Sigmoid colon (tissue), 7 donors: ENCODE data around the gene BTF3. TPM values are rescaled to one million over a fixed set of nuclear protein-coding genes. Genes with fewer than 3 reads are reported as not detected.

Source experiments
- DNase-seq: peaks from one replicate; pipeline ENCODE4 v3.0.0-alpha.2; 2019
- H3K27ac ChIP-seq, 4 donors: fragments of 200-600 bp; sonication (generic); one replicate each; pipeline ENCODE4 v1.5.1; 2016 to 2019; ENCODE audit warnings: mild to moderate bottlenecking in 1 of 4
- H3K27me3 ChIP-seq, 3 donors: fragments of 200-600 bp; sonication (generic); one replicate each; pipeline ENCODE4 v1.5.1; 2019; ENCODE audit warnings: mild to moderate bottlenecking in 1 of 3
- H3K36me3 ChIP-seq, 4 donors: fragments of 200-600 bp; sonication (generic); one replicate each; pipeline ENCODE4 v1.5.1; 2016 to 2019
- H3K4me1 ChIP-seq, 4 donors: fragments of 200-600 bp; sonication (generic); one replicate each; pipeline ENCODE4 v1.5.1; 2017 to 2019
- H3K4me3 ChIP-seq, 4 donors: fragments of 200-600 bp; sonication (generic); one replicate each; pipeline ENCODE4 v1.5.1; 2017 to 2019; ENCODE audit warnings: mild to moderate bottlenecking in 2 of 4, moderate library complexity in 1 of 4
- H3K9me3 ChIP-seq, 4 donors: fragments of 200-600 bp in 3 of 4; sonication (generic) in 3 of 4; one replicate each; pipeline versions ENCODE4 v1.5.1 to v1.6.1; 2013 to 2019
- CTCF ChIP-seq, 4 experiments: fragments of 450-650 bp in 3 of 4; fragments of 200-600 bp in 1 of 4; IDR thresholded peaks; one replicate each; pipeline ENCODE4 v1.5.1; 2016 to 2019; ENCODE audit warnings: antibody characterized with exemption in 4 of 4, mild to moderate bottlenecking in 3 of 4, moderate library complexity in 2 of 4
- EP300 ChIP-seq, 4 donors: sonication (generic); formaldehyde crosslinking; IDR thresholded peaks; one replicate each; pipeline ENCODE4 v1.6.1; 2017; ENCODE audit warnings: antibody characterized with exemption in 4 of 4
- POLR2A ChIP-seq, 2 donors: fragments of 450-650 bp; IDR thresholded peaks; one replicate each; pipeline ENCODE4 v1.6.1; 2016; ENCODE audit warnings: antibody characterized with exemption in 2 of 2, mild to moderate bottlenecking in 2 of 2, moderate library complexity in 2 of 2
- POLR2AphosphoS5 ChIP-seq, 4 donors: sonication (generic); formaldehyde crosslinking; IDR thresholded peaks; one replicate each; pipeline ENCODE4 v1.6.1; 2017; ENCODE audit warnings: antibody characterized with exemption in 4 of 4
- intact Hi-C: fragments of 100-400 bp; cut with DNase I; formaldehyde crosslinking; loops from one replicate; pipeline ENCODE4 v1.15.1; 2023
- polyA plus RNA-seq, 3 donors: library from polyadenylated mRNA; stranded (reverse); fragments of 200-250 nt; gene quantifications; one replicate each; pipeline ENCODE4 v1.2.3, GENCODE V29; 2013
- total RNA-seq, 4 donors: library from RNA; depleted of rRNA; stranded (reverse); fragments of >200 nt; gene quantifications; one replicate each; pipeline ENCODE4 v1.1.0, GENCODE V29; 2016
- donor health status: healthy with polysubstance abuse.
- donor health status: Bipolar disorder and iron deficiency.
- donor health status: healthy.

The BTF3 gene
- total and polyA plus RNA-seq, 7 donors, result 490 to 1,119 (median 729) TPM

GRCh38 chr5:73552642-73553041 is 54.4 kb downstream of the BTF3 start:
- no peak for DNase-seq
- Histone ChIP-seq H3K4me3 (no peak overlapping the region), H3K27me3 (no peaks in the 10 kb centered on the region), H3K27ac (no peak overlapping the region), H3K36me3 (peaks cover 4 to 63% (median 26%) of the 10 kb centered on the region in 4 donors), H3K9me3 (no peaks in the 10 kb centered on the region), H3K4me1 (no peaks in the 10 kb centered on the region)
- intact Hi-C loops, result no loop called here
- TF ChIP-seq EP300 (IDR thresholded peaks at IDR 0.05) (no peak), POLR2A (IDR thresholded peaks at IDR 0.05) (no peak), POLR2AphosphoS5 (IDR thresholded peaks at IDR 0.05) (no peak), CTCF (IDR thresholded peaks at IDR 0.05) (no peak)

Other genes with a start within 250 kb of the BTF3 start
- gene FOXD1, start 49.7 kb upstream of the BTF3 start, total RNA-seq, result under 1 TPM in 2 of 4 donors, not detected in 2; 0.36 to 0.49 TPM
- gene FOXD1, start 49.7 kb upstream of the BTF3 start, polyA plus RNA-seq, result under 1 TPM in 1 of 3 donors, not detected in 2; 0.09 TPM
- gene ANKRA2, start 67.2 kb downstream of the BTF3 start, total RNA-seq, result 10 to 100 TPM; 17.2 to 33.5 (median 24.6) TPM
- gene ANKRA2, start 67.2 kb downstream of the BTF3 start, polyA plus RNA-seq, result 10 to 100 TPM; 14.9 to 24.0 (median 19.2) TPM
- 10 to 100 TPM; 14.4 to 27.8 (median 16.3) TPM for gene UTP15, start 67.3 kb downstream of the BTF3 start, total RNA-seq
- gene UTP15, start 67.3 kb downstream of the BTF3 start, polyA plus RNA-seq, result 1 to 10 TPM; 2.8 to 6.1 (median 3.0) TPM
- 1 to 10 TPM; 3.7 to 6.9 (median 5.7) TPM for gene ARHGEF28, start 127.8 kb downstream of the BTF3 start, total RNA-seq
- gene ARHGEF28, start 127.8 kb downstream of the BTF3 start, polyA plus RNA-seq, result 1 to 10 TPM; 3.0 to 3.4 (median 3.0) TPM